Measurements from ENCODE around the gene PEX6.

The PEX6 gene

DNA sequence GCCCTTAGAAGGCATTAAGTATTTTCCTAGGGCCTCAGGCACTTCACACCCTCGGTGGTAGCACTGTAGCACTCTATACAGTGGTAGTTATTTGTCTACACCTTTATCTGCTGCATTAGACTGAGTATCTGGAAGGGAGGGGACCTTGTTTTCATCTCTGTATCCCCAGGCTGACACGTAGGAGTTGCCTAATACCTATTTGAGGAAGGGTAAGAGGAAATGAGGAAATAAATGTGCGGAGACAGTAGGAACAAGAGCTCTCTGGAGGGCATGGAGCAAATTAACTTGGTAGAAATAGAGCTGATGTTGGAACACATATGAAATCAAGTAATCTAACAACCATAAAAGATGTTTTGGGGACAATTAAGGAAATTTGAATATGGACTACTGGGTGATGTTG is 45.8 kb downstream of the PEX6 start:
- no peak for DNase-seq

- no peak for DNase-seq
Observed at GRCh38 chr6:42932412-42932811, 46.6 kb downstream of the PEX6 start.

DNA sequence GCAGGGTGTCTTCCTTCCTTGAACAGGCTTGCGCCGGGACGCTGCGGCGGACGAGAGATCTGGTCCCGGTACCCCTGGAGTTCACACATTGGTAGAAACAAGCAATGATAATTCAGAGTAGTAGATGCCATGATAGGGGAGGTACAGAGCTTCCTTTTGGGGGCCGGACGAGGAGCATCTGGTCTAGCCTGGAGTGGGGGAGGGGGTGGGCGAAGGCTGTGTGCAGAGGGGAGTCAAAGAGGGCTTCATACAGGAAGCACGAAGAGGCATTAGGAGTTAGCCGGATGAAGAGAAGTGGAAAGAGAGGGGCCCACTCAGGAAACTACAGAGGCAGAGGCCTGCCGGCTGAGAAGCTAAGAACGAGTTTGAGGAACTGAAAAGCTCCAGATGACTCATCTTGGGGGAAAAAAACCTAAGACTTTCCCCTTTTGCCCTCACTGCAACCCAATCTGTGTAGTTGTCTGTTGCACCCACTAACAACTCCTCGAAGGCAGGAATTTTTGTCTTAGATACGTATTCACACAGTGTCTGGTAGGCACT is 49.1 kb downstream of the PEX6 start:
- DNase-seq: no peak

- DNase-seq: peak; percentile 95
Observed at GRCh38 chr6:42928986-42929820, 49.8 kb downstream of the PEX6 start, which contains the start of gene CNPY3. Gene CNPY3 (plus strand): TSS chr6:42929480. CDS start chr6:42929571, 91 bp downstream.

DNA sequence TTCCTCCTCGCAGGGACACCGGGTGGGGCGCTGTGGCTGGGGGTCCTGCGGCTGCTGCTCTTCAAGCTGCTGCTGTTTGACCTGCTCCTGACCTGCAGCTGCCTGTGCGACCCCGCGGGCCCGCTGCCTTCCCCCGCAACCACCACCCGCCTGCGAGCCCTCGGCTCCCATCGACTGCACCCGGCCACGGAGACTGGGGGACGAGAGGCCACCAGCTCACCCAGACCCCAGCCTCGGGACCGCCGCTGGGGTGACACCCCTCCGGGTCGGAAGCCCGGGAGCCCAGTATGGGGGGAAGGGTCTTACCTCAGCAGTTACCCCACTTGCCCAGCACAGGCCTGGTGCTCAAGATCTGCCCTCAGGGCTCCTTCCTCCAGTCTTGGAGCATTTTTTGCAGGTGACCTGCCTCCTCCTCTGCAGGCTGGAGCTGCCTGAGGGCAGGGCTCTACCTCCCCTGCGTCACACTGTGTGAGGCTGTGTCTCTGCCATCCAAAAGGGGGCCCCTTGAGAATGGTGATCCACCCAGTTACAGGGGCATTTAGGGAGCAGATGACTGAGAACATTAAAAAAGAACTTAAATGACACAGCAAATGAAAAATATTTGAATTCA is 53.6 kb downstream of the PEX6 start:
- no peak for DNase-seq

- DNase-seq: no peak
Observed at GRCh38 chr6:42923666-42924065, 55.3 kb downstream of the PEX6 start.

GRCh38 chr6:42921801-42922200 is 57.2 kb downstream of the PEX6 start:
- no peak for DNase-seq

DNA sequence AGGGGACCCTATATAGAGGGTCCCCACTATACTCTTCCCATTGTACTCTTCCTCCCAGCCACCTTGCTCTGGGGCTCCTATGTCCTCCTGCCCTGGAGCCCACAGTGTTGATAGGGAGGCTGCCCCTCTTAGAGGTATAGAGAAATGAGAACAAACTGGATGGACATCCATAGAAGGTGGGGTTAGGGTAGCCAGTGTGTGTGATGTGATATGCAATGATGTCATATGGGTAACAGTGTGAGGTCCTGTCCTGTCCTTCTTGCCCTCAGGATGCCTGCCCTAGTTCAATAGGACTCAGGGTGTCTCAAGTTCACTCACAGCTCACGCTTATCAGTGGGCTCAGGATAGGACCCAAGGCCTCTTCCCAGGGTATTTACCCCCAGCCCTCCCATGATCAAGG is 62.7 kb downstream of the PEX6 start:
- DNase-seq: no peak

GRCh38 chr6:42915732-42916131 is 63.2 kb downstream of the PEX6 start, which contains the start of gene PTCRA:
Gene PTCRA (plus strand): TSS chr6:42916053. CDS start chr6:42916070, 17 bp downstream.
- DNase-seq: no peak

DNA sequence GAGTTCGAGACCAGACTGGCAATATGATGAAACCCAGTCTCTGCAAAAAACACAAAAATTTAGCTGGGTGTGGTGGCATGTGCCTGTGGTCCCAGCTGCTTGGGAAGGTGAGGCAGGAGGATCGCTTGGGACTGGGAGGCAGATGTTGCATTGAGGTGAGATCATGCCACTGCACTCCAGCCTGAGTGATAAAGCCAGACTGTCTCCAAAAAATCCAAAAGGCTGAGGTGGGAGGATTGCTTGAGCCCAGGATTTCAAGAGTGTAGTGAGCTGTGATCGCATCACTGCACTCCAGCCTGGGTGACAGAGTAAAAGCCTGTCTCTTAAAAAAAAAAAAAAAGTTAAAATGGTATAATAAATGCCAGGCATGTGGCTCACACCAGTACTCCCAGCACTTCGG is 64.4 kb downstream of the PEX6 start:
- no peak for DNase-seq

All from right kidney (tissue), 1 donor.